H1 (cell line): Measurements from ENCODE around the gene PGBD5. TPM values are rescaled to one million over a fixed set of nuclear protein-coding genes. Genes with fewer than 3 reads are reported as not detected.

Source experiments
- CTCF ChIA-PET: fragments of 300-600 bp; sonication (Branson Sonifier 250); formaldehyde crosslinking; loops from one replicate; lab custom pipeline; 2021; ENCODE audit not compliant: partially characterized antibody; lab: Charles Lee
- POLR2A ChIA-PET: fragments of 300-600 bp; sonication (Branson Sonifier 250); formaldehyde crosslinking; loops from one replicate; lab custom pipeline; 2021; ENCODE audit warnings: inconsistent platforms; ENCODE audit not compliant: partially characterized antibody; lab: Charles Lee
- DNase-seq, 2 experiments: peaks; one replicate each; pipeline versions ENCODE4 v3.0.0 to v3.0.0-alpha.2; 2010 to 2022; ENCODE audit warnings: low spot score in 2 of 2, low read depth in 1 of 2, mixed read lengths in 1 of 2
- FAIRE-seq: peaks from 2 replicates; lab custom pipeline; 2011; peaks lifted over from hg19 to GRCh38; lab: Jason Lieb, UNC
- H2AFZ ChIP-seq: 2 replicates; pipeline ENCODE4 v1.8.1; 2012; ENCODE audit warnings: low read length, inconsistent platforms
- H2AK5ac ChIP-seq: 2 replicates; pipeline ENCODE4 v1.6.1; 2013; ENCODE audit warnings: low read depth, low read length
- H2BK120ac ChIP-seq: replicated peaks from 2 replicates; pipeline ENCODE3; 2013; ENCODE audit warnings: low read depth, low read length, inconsistent platforms
- H2BK12ac ChIP-seq: 2 replicates; pipeline ENCODE4 v1.6.1; 2013; ENCODE audit warnings: low read depth, low read length
- H2BK15ac ChIP-seq: 2 replicates; pipeline ENCODE4 v1.6.1; 2013; ENCODE audit warnings: low read length
- H2BK20ac ChIP-seq: 2 replicates; pipeline ENCODE4 v1.6.1; 2013; ENCODE audit warnings: low read length
- H2BK5ac ChIP-seq: 2 replicates; pipeline ENCODE4 v1.6.1; 2013; ENCODE audit warnings: low read depth, low read length
- H3K14ac ChIP-seq: 2 replicates; pipeline ENCODE4 v1.6.1; 2013; ENCODE audit warnings: inconsistent platforms; ENCODE audit not compliant: insufficient read length
- H3K18ac ChIP-seq: 2 replicates; pipeline ENCODE4 v1.6.1; 2013; ENCODE audit warnings: low read length; ENCODE audit errors: extremely low read depth
- H3K23ac ChIP-seq: 2 replicates; pipeline ENCODE4 v1.6.1; 2013; ENCODE audit warnings: inconsistent platforms; ENCODE audit not compliant: insufficient read length
- H3K23me2 ChIP-seq: 2 replicates; pipeline ENCODE4 v1.6.1; 2013; ENCODE audit warnings: low read depth, low read length
- H3K27ac ChIP-seq: 2 replicates; pipeline ENCODE4 v1.6.1; 2011; ENCODE audit warnings: low read depth, low read length, inconsistent platforms
- H3K27me3 ChIP-seq, 4 experiments: replicated peaks in 1 of 4; 1 replicate in 1 of 4; 2 replicates in 3 of 4; pipeline versions ENCODE4 v1.6.1 to v1.8.1; 2011 to 2013; ENCODE audit warnings: low read length in 3 of 4, mild to moderate bottlenecking in 3 of 4, inconsistent platforms in 2 of 4, mixed read lengths in 2 of 4, moderate library complexity in 1 of 4; ENCODE audit not compliant: control insufficient read depth in 3 of 4, insufficient read depth in 3 of 4; ENCODE audit errors: extremely low read depth in 1 of 4
- H3K36me3 ChIP-seq, 4 experiments: 2 replicates each; pipeline versions ENCODE4 v1.6.1 to v1.8.1; 2011 to 2013; ENCODE audit warnings: mild to moderate bottlenecking in 4 of 4, low read length in 3 of 4, moderate library complexity in 2 of 4, control low read depth in 1 of 4, inconsistent platforms in 1 of 4; ENCODE audit not compliant: insufficient read depth in 4 of 4, control insufficient read depth in 2 of 4
- H3K4ac ChIP-seq: replicated peaks from 2 replicates; pipeline ENCODE3; 2013; ENCODE audit warnings: low read length, low read depth, mixed read lengths, inconsistent platforms; ENCODE audit not compliant: insufficient read length
- H3K4me1 ChIP-seq, 4 experiments: replicated peaks in 1 of 4; 1 replicate in 1 of 4; 2 replicates in 3 of 4; pipeline versions ENCODE4 v1.6.1 to v1.8.1; 2011 to 2013; ENCODE audit warnings: low read length in 3 of 4, inconsistent platforms in 2 of 4, mixed read lengths in 1 of 4; ENCODE audit not compliant: insufficient read depth in 4 of 4, control insufficient read depth in 3 of 4
- H3K4me2 ChIP-seq, 2 experiments: 2 replicates each; pipeline versions ENCODE4 v1.6.1 to v1.8.1; 2011 to 2013; ENCODE audit warnings: low read depth in 2 of 2, low read length in 2 of 2, control low read depth in 1 of 2, inconsistent platforms in 1 of 2, mild to moderate bottlenecking in 1 of 2; ENCODE audit not compliant: insufficient read depth in 1 of 2
- H3K4me3 ChIP-seq, 4 experiments: fragments of 200-600, 300-600 bp in 1 of 4; sonication (generic), shearing (Covaris generic), sonication (Bioruptor Twin) in 1 of 4; 2 replicates each; pipeline versions ENCODE4 v1.5.1 to v1.8.1; 2011 to 2016; ENCODE audit warnings: low read length in 4 of 4, low read depth in 3 of 4, control low read depth in 2 of 4, inconsistent platforms in 2 of 4, mild to moderate bottlenecking in 2 of 4, mixed read lengths in 1 of 4, moderate library complexity in 1 of 4; ENCODE audit not compliant: insufficient read depth in 2 of 4; ENCODE audit errors: extremely low read depth in 1 of 4
- H3K56ac ChIP-seq: replicated peaks from 2 replicates; pipeline ENCODE3; 2013; ENCODE audit warnings: low read depth, mild to moderate bottlenecking, mixed read lengths, low read length, inconsistent platforms; ENCODE audit not compliant: insufficient read length
- H3K79me1 ChIP-seq: 2 replicates; pipeline ENCODE4 v1.6.1; 2013; ENCODE audit warnings: low read depth, low read length, control low read depth
- H3K79me2 ChIP-seq, 2 experiments: 2 replicates each; pipeline versions ENCODE4 v1.6.1 to v1.8.1; 2012 to 2013; ENCODE audit warnings: low read length in 2 of 2, mild to moderate bottlenecking in 2 of 2, inconsistent platforms in 1 of 2; ENCODE audit not compliant: insufficient read depth in 2 of 2, control insufficient read depth in 1 of 2
- H3K9ac ChIP-seq, 4 experiments: replicated peaks in 1 of 4; 1 replicate in 1 of 4; 2 replicates in 3 of 4; pipeline versions ENCODE4 v1.6.1 to v1.8.1; 2011 to 2013; ENCODE audit warnings: low read depth in 3 of 4, low read length in 3 of 4, control low read depth in 2 of 4, mild to moderate bottlenecking in 2 of 4, moderate library complexity in 2 of 4, inconsistent platforms in 1 of 4; ENCODE audit errors: extremely low read depth in 1 of 4
- H3K9me3 ChIP-seq, 2 experiments: 2 replicates each; pipeline versions ENCODE4 v1.6.1 to v1.8.1; 2012 to 2013; ENCODE audit warnings: mild to moderate bottlenecking in 2 of 2, moderate library complexity in 2 of 2, control low read depth in 1 of 2, inconsistent platforms in 1 of 2, low read depth in 1 of 2, low read length in 1 of 2, mixed read lengths in 1 of 2; ENCODE audit not compliant: insufficient read depth in 2 of 2
- H4K20me1 ChIP-seq, 2 experiments: replicated peaks in 1 of 2; 2 replicates each; pipeline versions ENCODE3 to v1.8.1; 2011 to 2013; ENCODE audit warnings: inconsistent platforms in 2 of 2, low read length in 2 of 2, mild to moderate bottlenecking in 1 of 2; ENCODE audit not compliant: insufficient read depth in 2 of 2, control insufficient read depth in 1 of 2
- H4K5ac ChIP-seq: 2 replicates; pipeline ENCODE4 v1.6.1; 2013; ENCODE audit warnings: low read length, low read depth, mixed read lengths, inconsistent platforms; ENCODE audit not compliant: insufficient read length
- H4K8ac ChIP-seq: 2 replicates; pipeline ENCODE4 v1.8.0; 2013; ENCODE audit warnings: mild to moderate bottlenecking, moderate library complexity, low read length, inconsistent platforms; ENCODE audit not compliant: insufficient read depth; ENCODE audit errors: extremely low read depth
- H4K91ac ChIP-seq: replicated peaks from 2 replicates; pipeline ENCODE3; 2013; ENCODE audit warnings: low read length, mixed read lengths, inconsistent platforms; ENCODE audit not compliant: insufficient read length
- BCL11A ChIP-seq, 2 experiments: IDR thresholded peaks; one replicate each; pipeline ENCODE4 v1.6.1; 2011; ENCODE audit warnings: low read depth in 2 of 2, low read length in 2 of 2, mild to moderate bottlenecking in 2 of 2
- EGR1 ChIP-seq: IDR thresholded peaks from 2 replicates; pipeline ENCODE4 v1.6.1; 2011; ENCODE audit warnings: low read depth, low read length, borderline replicate concordance
- MAX ChIP-seq: IDR thresholded peaks from 2 replicates; pipeline ENCODE4 v1.6.1; 2012; ENCODE audit warnings: inconsistent platforms
- POLR2AphosphoS5 ChIP-seq: IDR thresholded peaks from 2 replicates; pipeline ENCODE4 v1.6.1; 2011; ENCODE audit warnings: low read depth, low read length
- RBBP5 ChIP-seq: IDR thresholded peaks from 2 replicates; pipeline ENCODE4 v1.7.1; 2012; ENCODE audit warnings: low read depth, mild to moderate bottlenecking, inconsistent platforms, low read length, moderate library complexity, borderline replicate concordance
- RXRA ChIP-seq: IDR thresholded peaks from 2 replicates; pipeline ENCODE4 v1.6.1; 2011; ENCODE audit warnings: low read depth, mild to moderate bottlenecking, low read length, moderate library complexity; ENCODE audit not compliant: insufficient read depth
- SIN3A ChIP-seq, 2 experiments: IDR thresholded peaks in 1 of 2; conservative IDR thresholded peaks in 1 of 2; 2 replicates each; pipeline ENCODE4 v1.6.1; 2011 to 2012; ENCODE audit warnings: low read length in 2 of 2, improper control_type of control experiment in 1 of 2, low read depth in 1 of 2, mild to moderate bottlenecking in 1 of 2
- SP1 ChIP-seq: IDR thresholded peaks from 2 replicates; pipeline ENCODE4 v1.6.1; 2011; ENCODE audit warnings: low read depth, low read length
- SRF ChIP-seq: IDR thresholded peaks from 2 replicates; pipeline ENCODE4 v1.6.1; 2011; ENCODE audit warnings: mild to moderate bottlenecking, low read depth, low read length, moderate library complexity
- SUZ12 ChIP-seq: fragments of 200-600 bp; sonication (generic); IDR thresholded peaks from 2 replicates; pipeline ENCODE4 v1.6.1; 2012; ENCODE audit warnings: mild to moderate bottlenecking, inconsistent platforms, low read length, moderate library complexity, mixed read lengths
- TAF7 ChIP-seq: optimal IDR thresholded peaks from 2 replicates; pipeline ENCODE3; 2011; ENCODE audit warnings: low read depth, mild to moderate bottlenecking, inconsistent platforms, low read length, moderate library complexity, borderline replicate concordance
- TBP ChIP-seq: IDR thresholded peaks from 2 replicates; pipeline ENCODE4 v1.6.1; 2011; ENCODE audit warnings: low read depth, low read length, improper control_type of control experiment
- TCF12 ChIP-seq: IDR thresholded peaks from 2 replicates; pipeline ENCODE4 v1.6.1; 2011; ENCODE audit warnings: low read depth, mild to moderate bottlenecking, low read length
- WGBS, 2 experiments: shearing (Covaris generic) in 1 of 2; methylation state at CpG; one replicate each; pipeline versions ENCODE4 v1.1.6 to v1.1.7; 2013 to 2015; ENCODE audit warnings: low lambda C conversion rate in 2 of 2, mixed read lengths in 2 of 2, inconsistent platforms in 1 of 2, low coverage in 1 of 2, missing lambda C conversion rate in 1 of 2; ENCODE audit not compliant: insufficient replicate concordance in 2 of 2, insufficient coverage in 1 of 2, insufficient read length in 1 of 2; ENCODE audit errors: extremely low coverage in 1 of 2, missing lambda C conversion rate in 1 of 2; 5-methylcytosine and 5-hydroxymethylcytosine counted together
- polyA plus RNA-seq, 7 experiments: library from polyadenylated mRNA; depleted of rRNA in 3 of 7; stranded (reverse) in 5 of 7; unstranded in 2 of 7; fragments of >200 nt in 5 of 7; fragments of 200-250 nt in 2 of 7; gene quantifications; 1 replicate in 5 of 7; 2 replicates in 1 of 7; 4 replicates in 1 of 7; pipeline versions ENCODE4 v1.2.1 to v1.2.3, GENCODE V29; 2011 to 2013; ENCODE audit warnings: missing spikeins in 2 of 7, mixed read lengths in 2 of 7
- total RNA-seq: library from RNA; stranded (reverse); fragmentation: NEBNext Ultra II Directional; extraction: Animal tissue kit (Norgen Biotek cat#: 25700); gene quantifications from 2 replicates; pipeline ENCODE4 v1.2.1, GENCODE V29; 2021

PGBD5 gene
- total and polyA plus RNA-seq, 2 of the 8 experiments (the other 6 are each of a cell fraction or from before 2014, with no cell fraction given): 16.3 to 18.4 TPM

- H3K23me2 ChIP-seq: peaks cover 5% of the 10 kb centered on the region; the same call in 1 of the 2 replicates
- H3K27me3 ChIP-seq: no peaks in the 10 kb centered on the region
- no peak overlapping the region for H3K56ac ChIP-seq
- no peaks in the 10 kb centered on the region for H3K79me1 ChIP-seq
- no peak overlapping the region for H2BK15ac ChIP-seq
- no peak overlapping the region for H3K14ac ChIP-seq
- peak overlapping the region; percentile 13 to 48 (median 24); a peak in 5 of 8 replicates for H3K4me3 ChIP-seq
- H4K8ac ChIP-seq: no peak overlapping the region
- H2BK12ac ChIP-seq: 0 out of 2 replicates have a peak overlapping the region, but pooled peaks have one; percentile 39
- peaks cover 0 to 5% of the 10 kb centered on the region in 2 experiments for H4K20me1 ChIP-seq
- no peak overlapping the region for H2BK120ac ChIP-seq
- no peaks in the 10 kb centered on the region for H3K79me2 ChIP-seq
- ChIA-PET POLR2A (interaction anchor here (0.7 to 1.8 kb wide), 4 partner anchors 9 to 90 kb away, joined by 3 to 4 read pairs (median 4); no protein-coding TSS in a partner anchor), CTCF (interaction anchor here (1.1 kb wide), 1 partner anchor 10 kb away, joined by 4 read pairs; no protein-coding TSS in a partner anchor)
- H3K4me2 ChIP-seq: peak overlapping the region; percentile 42 to 56
- H3K18ac ChIP-seq: no peak overlapping the region
- peak in 1 of 2 experiments; percentile 67 for DNase-seq
- WGBS, 2 experiments: 72% methylated on average over 29 of the region's 29 CpGs; no CpG with 5 or more reads in 1 of the 2 experiments
- peak overlapping the region; percentile 87 for H3K27ac ChIP-seq
- H2AK5ac ChIP-seq: no peak overlapping the region
- peaks cover 3 to 20% (median 8%) of the 10 kb centered on the region in 4 experiments for H3K4me1 ChIP-seq
- H2BK20ac ChIP-seq: no peak overlapping the region
- no peaks in the 10 kb centered on the region for H3K9me3 ChIP-seq
- FAIRE-seq: no peak
- no peak overlapping the region for H4K5ac ChIP-seq
- H4K91ac ChIP-seq: no peak overlapping the region
- H2AFZ ChIP-seq: no peak overlapping the region
- H3K4ac ChIP-seq: no peak overlapping the region
- no peaks in the 10 kb centered on the region for H3K36me3 ChIP-seq
- peak overlapping the region in 2 of 4 experiments; percentile 54 to 71; a peak in 4 of 7 replicates for H3K9ac ChIP-seq
- H3K23ac ChIP-seq: no peak overlapping the region
- peak overlapping the region; percentile 35; the same call in 1 of the 2 replicates for H2BK5ac ChIP-seq
- no peak for TF ChIP-seq SUZ12
- TF ChIP-seq TCF12: 0 out of 2 replicates have a peak, but pooled peaks have one; percentile 23
- TF ChIP-seq SIN3A (conservative IDR thresholded peaks at IDR 0.05 in 1 of 2, IDR thresholded peaks at IDR 0.05 in 1 of 2; ENCODE audit: low read depth in 1 of 2, low read length in 2 of 2): no peak; a peak in 1 of 4 replicates
- no peak for TF ChIP-seq SP1
- 0 out of 2 replicates have a peak, but pooled peaks have one; percentile 10 for TF ChIP-seq TBP
- no peak for TF ChIP-seq SRF
- peak; percentile 62; the same call in 1 of the 2 replicates for TF ChIP-seq POLR2AphosphoS5
- no peak for TF ChIP-seq RBBP5
- peak; percentile 53; the same call in 1 of the 2 replicates for TF ChIP-seq MAX
- TF ChIP-seq TAF7: no peak
- TF ChIP-seq BCL11A (IDR thresholded peaks at IDR 0.05; ENCODE audit: low read depth in 2 of 2, low read length in 2 of 2): no peak
- no peak for TF ChIP-seq RXRA
- TF ChIP-seq EGR1: no peak
Observed at GRCh38 chr1:230332575-230333066, 93.5 kb downstream of the PGBD5 start.
